GM12874 (cell line): ENCODE measurements around the gene LNPK.

Experiments
- CTCF ChIP-seq: IDR thresholded peaks from 2 replicates; pipeline ENCODE4 v1.5.1; 2011; ENCODE audit warnings: low read depth, mild to moderate bottlenecking, control low read depth, low read length, moderate library complexity; ENCODE audit not compliant: insufficient read depth

The LNPK gene

GRCh38 chr2:176001916-176002687 is at the start of gene LNPK:
Gene LNPK (minus strand): TSS chr2:176002267. CDS start chr2:175995584, 6,683 bp downstream.
- TF ChIP-seq CTCF = no peak

GRCh38 chr2:176039375-176039774 is 37.3 kb upstream of the LNPK start:
- no peak for TF ChIP-seq CTCF

- TF ChIP-seq CTCF = no peak
Observed at GRCh38 chr2:176038694-176039093, 36.6 kb upstream of the LNPK start.

GRCh38 chr2:176035013-176035691 is 33.1 kb upstream of the LNPK start:
- no peak for TF ChIP-seq CTCF

GRCh38 chr2:176027806-176028205 is 25.7 kb upstream of the LNPK start:
- no peak for TF ChIP-seq CTCF

- TF ChIP-seq CTCF = no peak
Observed at GRCh38 chr2:176025932-176026331, 23.9 kb upstream of the LNPK start.

- no peak for TF ChIP-seq CTCF
Observed at GRCh38 chr2:176024083-176024482, 22.0 kb upstream of the LNPK start.
